WTC11 (cell line): ENCODE data around the gene FBXO21.

ENCODE experiments used
- ESRRA ChIP-seq: sonication (generic); formaldehyde crosslinking; IDR thresholded peaks from 2 replicates; pipeline ENCODE4 v1.8.1; 2022; ENCODE audit warnings: mild to moderate bottlenecking, missing genetic modification reagents, borderline replicate concordance
- TF ChIP-seq, protein P1 (sequence below): fragments of 200-600 bp; IDR thresholded peaks from 2 replicates; pipeline ENCODE4 v1.8.0; 2022; ENCODE audit warnings: antibody characterized with exemption
- TF ChIP-seq, protein P2 (sequence below): sonication (generic); formaldehyde crosslinking; IDR thresholded peaks from 2 replicates; pipeline ENCODE4 v1.8.1; 2022; ENCODE audit warnings: low read depth, missing genetic modification reagents, borderline replicate concordance

DNA sequence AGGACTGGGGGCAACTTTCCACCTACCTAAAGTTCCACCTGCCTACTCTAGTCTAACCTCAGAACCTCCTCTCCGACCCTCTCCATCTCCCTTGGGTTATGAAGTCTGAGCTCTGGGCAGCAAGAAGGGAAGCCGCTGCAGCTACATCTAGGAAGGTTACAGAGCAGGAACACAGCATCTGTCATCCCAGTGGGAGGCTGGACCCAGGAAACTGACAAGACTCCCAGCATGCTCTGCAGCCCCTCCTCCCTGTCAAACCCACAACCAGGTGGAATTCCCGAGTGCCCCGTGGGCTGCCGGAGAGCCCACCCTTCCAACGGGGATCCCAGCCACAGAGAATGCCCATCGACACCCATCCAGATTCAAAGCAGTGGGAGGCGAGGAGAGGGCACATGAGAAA lies 93.1 kb downstream of the FBXO21 start:
- TF ChIP-seq, protein P1, sequence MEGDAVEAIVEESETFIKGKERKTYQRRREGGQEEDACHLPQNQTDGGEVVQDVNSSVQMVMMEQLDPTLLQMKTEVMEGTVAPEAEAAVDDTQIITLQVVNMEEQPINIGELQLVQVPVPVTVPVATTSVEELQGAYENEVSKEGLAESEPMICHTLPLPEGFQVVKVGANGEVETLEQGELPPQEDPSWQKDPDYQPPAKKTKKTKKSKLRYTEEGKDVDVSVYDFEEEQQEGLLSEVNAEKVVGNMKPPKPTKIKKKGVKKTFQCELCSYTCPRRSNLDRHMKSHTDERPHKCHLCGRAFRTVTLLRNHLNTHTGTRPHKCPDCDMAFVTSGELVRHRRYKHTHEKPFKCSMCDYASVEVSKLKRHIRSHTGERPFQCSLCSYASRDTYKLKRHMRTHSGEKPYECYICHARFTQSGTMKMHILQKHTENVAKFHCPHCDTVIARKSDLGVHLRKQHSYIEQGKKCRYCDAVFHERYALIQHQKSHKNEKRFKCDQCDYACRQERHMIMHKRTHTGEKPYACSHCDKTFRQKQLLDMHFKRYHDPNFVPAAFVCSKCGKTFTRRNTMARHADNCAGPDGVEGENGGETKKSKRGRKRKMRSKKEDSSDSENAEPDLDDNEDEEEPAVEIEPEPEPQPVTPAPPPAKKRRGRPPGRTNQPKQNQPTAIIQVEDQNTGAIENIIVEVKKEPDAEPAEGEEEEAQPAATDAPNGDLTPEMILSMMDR, result no peak
- TF ChIP-seq, protein P2, sequence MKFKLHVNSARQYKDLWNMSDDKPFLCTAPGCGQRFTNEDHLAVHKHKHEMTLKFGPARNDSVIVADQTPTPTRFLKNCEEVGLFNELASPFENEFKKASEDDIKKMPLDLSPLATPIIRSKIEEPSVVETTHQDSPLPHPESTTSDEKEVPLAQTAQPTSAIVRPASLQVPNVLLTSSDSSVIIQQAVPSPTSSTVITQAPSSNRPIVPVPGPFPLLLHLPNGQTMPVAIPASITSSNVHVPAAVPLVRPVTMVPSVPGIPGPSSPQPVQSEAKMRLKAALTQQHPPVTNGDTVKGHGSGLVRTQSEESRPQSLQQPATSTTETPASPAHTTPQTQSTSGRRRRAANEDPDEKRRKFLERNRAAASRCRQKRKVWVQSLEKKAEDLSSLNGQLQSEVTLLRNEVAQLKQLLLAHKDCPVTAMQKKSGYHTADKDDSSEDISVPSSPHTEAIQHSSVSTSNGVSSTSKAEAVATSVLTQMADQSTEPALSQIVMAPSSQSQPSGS (CRISPR knock-in tag), result no peak
- no peak for TF ChIP-seq ESRRA (CRISPR knock-in tag)
